Left kidney (tissue), 1 donor: ENCODE results near the gene DSN1. TPM values are rescaled to one million over a fixed set of nuclear protein-coding genes. Genes with fewer than 3 reads are reported as not detected.

ENCODE experiments used
- polyA plus RNA-seq: library from polyadenylated mRNA; unstranded; fragments of 120-200 nt; gene quantifications from one replicate; pipeline ENCODE4 v1.2.1, GENCODE V29; 2013; ENCODE audit not compliant: insufficient read length

The DSN1 gene
- polyA plus RNA-seq, 1 donor: 28.8 TPM

Other genes starting within 250 kb of the DSN1 start
- 179 TPM for gene MYL9, start 232.2 kb downstream of the DSN1 start, polyA plus RNA-seq
- 66.0 TPM for gene TGIF2, start 200.2 kb downstream of the DSN1 start, polyA plus RNA-seq
- gene RAB5IF, start 168.0 kb downstream of the DSN1 start, polyA plus RNA-seq: 62.4 TPM
- gene SLA2, start 127.6 kb downstream of the DSN1 start, polyA plus RNA-seq: 0.18 TPM
- 37.4 TPM for gene NDRG3, start 27.7 kb downstream of the DSN1 start, polyA plus RNA-seq
- 4.2 TPM for gene TLDC2, start 102.4 kb upstream of the DSN1 start, polyA plus RNA-seq
- 26.3 TPM for gene SAMHD1, start 177.9 kb upstream of the DSN1 start, polyA plus RNA-seq